ENCODE results near the gene ATP5F1E. TPM values are rescaled to one million over a fixed set of nuclear protein-coding genes. Genes with fewer than 3 reads are reported as not detected.

The ATP5F1E gene
- total RNA-seq, 1 donor from 2014 or later, result 66.7 TPM

DNA sequence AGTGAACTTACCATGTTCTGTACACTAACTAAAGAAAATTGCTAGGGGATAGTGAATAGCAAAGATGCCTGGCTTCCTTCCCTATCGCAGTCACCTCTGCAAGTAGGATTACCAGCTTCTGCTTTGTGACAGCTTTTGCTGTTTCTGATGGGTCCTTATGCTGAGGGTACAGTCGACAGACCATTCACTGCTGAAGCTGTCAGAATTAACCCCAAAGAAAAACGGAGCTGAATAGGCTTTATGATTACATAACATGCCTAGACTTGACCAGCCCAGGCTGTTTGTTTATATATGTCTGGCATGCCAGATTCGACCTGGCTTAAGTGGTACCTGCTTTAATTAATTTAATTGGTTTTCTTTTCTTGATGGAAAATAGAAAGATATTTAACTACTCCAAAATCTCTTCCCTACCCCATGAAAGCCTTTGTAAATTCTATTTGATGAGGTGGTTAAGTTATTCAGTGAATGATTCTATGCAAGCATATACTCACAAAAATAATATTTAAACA is 32.1 kb upstream of the ATP5F1E start:
- H3K27ac Mint-ChIP-seq (ENCODE audit: unreplicated experiment), result no peak overlapping the region
- peaks cover 5% of the 10 kb centered on the region for H3K4me1 Mint-ChIP-seq (ENCODE audit: unreplicated experiment)
- TF ChIP-seq, protein P1, sequence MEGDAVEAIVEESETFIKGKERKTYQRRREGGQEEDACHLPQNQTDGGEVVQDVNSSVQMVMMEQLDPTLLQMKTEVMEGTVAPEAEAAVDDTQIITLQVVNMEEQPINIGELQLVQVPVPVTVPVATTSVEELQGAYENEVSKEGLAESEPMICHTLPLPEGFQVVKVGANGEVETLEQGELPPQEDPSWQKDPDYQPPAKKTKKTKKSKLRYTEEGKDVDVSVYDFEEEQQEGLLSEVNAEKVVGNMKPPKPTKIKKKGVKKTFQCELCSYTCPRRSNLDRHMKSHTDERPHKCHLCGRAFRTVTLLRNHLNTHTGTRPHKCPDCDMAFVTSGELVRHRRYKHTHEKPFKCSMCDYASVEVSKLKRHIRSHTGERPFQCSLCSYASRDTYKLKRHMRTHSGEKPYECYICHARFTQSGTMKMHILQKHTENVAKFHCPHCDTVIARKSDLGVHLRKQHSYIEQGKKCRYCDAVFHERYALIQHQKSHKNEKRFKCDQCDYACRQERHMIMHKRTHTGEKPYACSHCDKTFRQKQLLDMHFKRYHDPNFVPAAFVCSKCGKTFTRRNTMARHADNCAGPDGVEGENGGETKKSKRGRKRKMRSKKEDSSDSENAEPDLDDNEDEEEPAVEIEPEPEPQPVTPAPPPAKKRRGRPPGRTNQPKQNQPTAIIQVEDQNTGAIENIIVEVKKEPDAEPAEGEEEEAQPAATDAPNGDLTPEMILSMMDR (IDR thresholded peaks at IDR 0.05), result no peak
- no peaks in the 10 kb centered on the region for H3K9me3 Mint-ChIP-seq (ENCODE audit: unreplicated experiment)
- no peak for DNase-seq (ENCODE audit: extremely low spot score, unreplicated experiment)
- H3K27me3 Mint-ChIP-seq (ENCODE audit: unreplicated experiment), result peaks cover 32% of the 10 kb centered on the region
- H3K36me3 Mint-ChIP-seq (ENCODE audit: unreplicated experiment), result no peaks in the 10 kb centered on the region
- H3K4me3 Mint-ChIP-seq (ENCODE audit: unreplicated experiment), result no peak overlapping the region

DNA sequence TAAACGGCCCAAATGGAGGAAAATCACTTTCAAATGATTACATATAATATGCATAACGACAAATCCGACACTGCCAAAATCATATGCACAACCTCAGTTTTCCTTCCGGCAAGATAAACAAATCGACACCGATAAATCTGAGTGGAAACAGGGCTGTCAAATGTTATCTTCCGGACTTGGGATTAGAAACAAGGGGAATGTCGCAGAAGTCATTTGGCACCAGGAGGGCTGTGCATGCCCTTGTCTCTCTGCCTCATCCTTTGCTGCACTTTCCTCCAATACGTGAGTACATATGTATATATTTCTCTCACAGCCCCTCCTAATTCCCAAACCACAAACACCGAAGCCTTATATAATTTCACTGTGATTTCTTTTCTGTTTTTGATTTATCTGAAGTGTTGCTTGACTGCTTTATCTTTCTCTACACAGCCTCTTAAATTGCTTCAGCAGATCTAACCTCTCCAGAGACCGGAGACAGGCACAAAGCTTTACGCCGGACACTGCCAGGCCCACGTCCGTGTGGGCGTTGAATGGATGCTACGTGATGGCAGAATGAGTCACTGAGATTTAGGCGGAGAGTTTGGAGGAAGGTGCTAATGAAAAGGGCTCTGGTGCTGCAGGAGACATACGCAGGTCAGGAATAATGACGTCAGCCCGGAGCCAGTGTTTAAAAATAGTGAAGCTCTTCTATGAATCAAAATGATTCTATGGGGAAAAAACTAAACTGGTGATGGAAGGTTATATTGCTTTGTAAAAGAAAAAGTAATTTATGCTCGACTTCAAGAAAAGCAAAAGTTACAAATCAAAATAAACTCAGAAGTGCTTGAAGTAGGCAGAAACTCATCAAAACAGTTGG is 31.5 kb upstream of the ATP5F1E start:
- DNase-seq (ENCODE audit: extremely low spot score, unreplicated experiment), result no peak
- H3K4me3 Mint-ChIP-seq (ENCODE audit: unreplicated experiment), result no peak overlapping the region
- no peaks in the 10 kb centered on the region for H3K36me3 Mint-ChIP-seq (ENCODE audit: unreplicated experiment)
- no peak overlapping the region for H3K27ac Mint-ChIP-seq (ENCODE audit: unreplicated experiment)
- TF ChIP-seq, protein P1 (IDR thresholded peaks at IDR 0.05), result no peak
- peaks cover 27% of the 10 kb centered on the region for H3K27me3 Mint-ChIP-seq (ENCODE audit: unreplicated experiment)
- H3K9me3 Mint-ChIP-seq (ENCODE audit: unreplicated experiment), result no peaks in the 10 kb centered on the region
- H3K4me1 Mint-ChIP-seq (ENCODE audit: unreplicated experiment), result peaks cover 5% of the 10 kb centered on the region

DNA sequence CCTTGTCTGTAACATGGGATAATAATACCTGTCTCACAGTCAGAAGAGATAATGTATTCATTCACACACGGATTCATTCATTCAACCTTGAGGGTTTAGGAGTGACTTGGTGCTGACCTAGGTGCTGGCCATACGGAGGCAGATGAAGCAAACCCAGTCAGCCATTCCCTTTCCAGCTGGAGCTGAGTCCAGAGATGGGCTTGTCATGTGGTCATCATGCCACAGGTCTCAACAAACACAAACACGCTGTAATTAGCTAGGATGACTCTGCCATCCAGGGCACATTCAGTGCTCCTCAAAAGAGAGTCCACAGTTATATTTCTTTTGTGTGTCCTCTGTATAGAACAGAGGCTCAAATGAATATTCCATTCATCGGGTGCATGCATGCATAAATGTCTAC is 29.9 kb upstream of the ATP5F1E start:
- Mint-ChIP-seq H3K4me1 (ENCODE audit: unreplicated experiment) (peaks cover 5% of the 10 kb centered on the region), H3K4me3 (ENCODE audit: unreplicated experiment) (no peak overlapping the region)

DNA sequence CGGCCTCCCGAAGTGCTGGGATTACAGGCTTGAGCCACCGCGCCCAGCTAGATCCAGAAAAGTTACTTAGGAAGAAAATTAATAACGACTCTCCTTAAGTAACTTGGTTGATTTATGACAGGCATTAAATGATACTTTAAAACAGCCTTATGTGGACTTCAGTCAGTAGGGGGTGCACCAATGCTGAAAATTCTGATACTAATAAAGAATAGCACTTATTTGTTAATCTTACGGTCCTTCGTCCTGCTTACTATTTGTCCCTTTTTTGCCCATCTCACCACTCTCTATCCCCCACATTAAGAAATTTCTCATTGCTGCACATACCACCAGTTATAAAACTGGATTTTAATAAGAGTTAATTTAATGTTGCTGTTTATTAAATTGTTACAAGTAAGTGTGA is 23.2 kb upstream of the ATP5F1E start:
- no peaks in the 10 kb centered on the region for H3K4me1 Mint-ChIP-seq (ENCODE audit: unreplicated experiment)
- peaks cover 26% of the 10 kb centered on the region for H3K27me3 Mint-ChIP-seq (ENCODE audit: unreplicated experiment)
- DNase-seq (ENCODE audit: extremely low spot score, unreplicated experiment), result no peak
- TF ChIP-seq, protein P1 (IDR thresholded peaks at IDR 0.05), result peak; percentile 36
- H3K36me3 Mint-ChIP-seq (ENCODE audit: unreplicated experiment), result no peaks in the 10 kb centered on the region
- H3K4me3 Mint-ChIP-seq (ENCODE audit: unreplicated experiment), result no peak overlapping the region
- H3K27ac Mint-ChIP-seq (ENCODE audit: unreplicated experiment), result no peak overlapping the region
- no peaks in the 10 kb centered on the region for H3K9me3 Mint-ChIP-seq (ENCODE audit: unreplicated experiment)

More for the DNA sequence above, 29.9 kb upstream of the ATP5F1E start:
- DNase-seq (ENCODE audit: extremely low spot score, unreplicated experiment), result no peak
- Mint-ChIP-seq H3K9me3 (ENCODE audit: unreplicated experiment) (no peaks in the 10 kb centered on the region), H3K27me3 (ENCODE audit: unreplicated experiment) (peaks cover 24% of the 10 kb centered on the region), H3K36me3 (ENCODE audit: unreplicated experiment) (no peaks in the 10 kb centered on the region), H3K27ac (ENCODE audit: unreplicated experiment) (no peak overlapping the region)
- TF ChIP-seq, protein P1 (IDR thresholded peaks at IDR 0.05), result no peak

DNA sequence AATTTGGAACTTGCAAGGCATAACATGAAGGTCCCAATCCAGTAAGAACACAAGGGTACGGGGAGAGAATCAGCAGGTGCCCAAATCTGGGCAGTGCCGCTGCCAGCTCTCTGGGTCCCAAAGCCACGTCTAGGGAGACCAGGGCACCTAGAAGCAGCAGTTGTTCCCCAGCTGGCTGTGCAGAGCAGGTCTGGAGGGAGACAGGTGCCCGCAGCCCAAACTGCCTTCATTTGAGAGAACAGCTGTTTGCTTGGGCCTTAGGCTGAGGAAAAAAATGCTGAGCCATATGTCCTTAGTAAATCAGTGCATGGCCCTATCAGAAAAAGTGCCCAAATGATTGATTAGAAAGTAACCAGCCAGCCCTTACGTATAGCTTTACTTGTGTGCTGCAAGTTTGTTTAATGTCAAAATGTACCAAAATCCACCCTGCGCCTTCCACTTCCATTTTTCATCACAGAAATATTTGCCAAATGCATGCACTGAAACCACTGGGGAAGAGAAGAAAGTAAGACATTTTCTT is 19.6 kb upstream of the ATP5F1E start:
- H3K27ac Mint-ChIP-seq (ENCODE audit: unreplicated experiment), result no peak overlapping the region
- H3K27me3 Mint-ChIP-seq (ENCODE audit: unreplicated experiment), result peaks cover 33% of the 10 kb centered on the region
- H3K9me3 Mint-ChIP-seq (ENCODE audit: unreplicated experiment), result no peaks in the 10 kb centered on the region
- no peaks in the 10 kb centered on the region for H3K36me3 Mint-ChIP-seq (ENCODE audit: unreplicated experiment)
- no peak for DNase-seq (ENCODE audit: extremely low spot score, unreplicated experiment)
- peaks cover 8% of the 10 kb centered on the region for H3K4me1 Mint-ChIP-seq (ENCODE audit: unreplicated experiment)
- H3K4me3 Mint-ChIP-seq (ENCODE audit: unreplicated experiment), result no peak overlapping the region
- TF ChIP-seq, protein P1 (IDR thresholded peaks at IDR 0.05), result no peak
